Spinal cord (tissue), 10 donors: ENCODE data around the gene ZBTB7C. TPM values are rescaled to one million over a fixed set of nuclear protein-coding genes. Genes with fewer than 3 reads are reported as not detected.
A peak's percentile ranks its signal among the peaks of the same experiment; 100 is the strongest.

ENCODE experiments used
- DNase-seq, 6 donors: peaks; one replicate each; pipeline versions ENCODE4 v3.0.0 to v3.0.0-alpha.2; 2013 to 2015; ENCODE audit warnings: low spot score in 6 of 6, low read depth in 4 of 6
- H3K27ac ChIP-seq: one replicate; pipeline ENCODE4 v1.5.1; 2013; ENCODE audit warnings: low read depth, low read length, control low read depth
- H3K27me3 ChIP-seq: one replicate; pipeline ENCODE4 v1.6.1; 2013; ENCODE audit warnings: low read length; ENCODE audit not compliant: control insufficient read depth, insufficient read depth
- H3K36me3 ChIP-seq: one replicate; pipeline ENCODE4 v1.6.1; 2013; ENCODE audit warnings: low read length; ENCODE audit not compliant: control insufficient read depth, insufficient read depth
- H3K4me1 ChIP-seq: one replicate; pipeline ENCODE4 v1.6.1; 2013; ENCODE audit warnings: low read length; ENCODE audit not compliant: control insufficient read depth, insufficient read depth
- H3K4me3 ChIP-seq: one replicate; pipeline ENCODE4 v1.5.1; 2013; ENCODE audit warnings: low read depth, low read length, control low read depth
- H3K9me3 ChIP-seq: one replicate; pipeline ENCODE4 v1.6.1; 2013; ENCODE audit warnings: low read length; ENCODE audit not compliant: control insufficient read depth, insufficient read depth
- WGBS: methylation state at CpG from one replicate; pipeline ENCODE4 v1.1.5; 2013; ENCODE audit warnings: missing lambda C conversion rate; ENCODE audit not compliant: insufficient coverage; 5-methylcytosine and 5-hydroxymethylcytosine counted together
- polyA plus RNA-seq, 2 donors: library from polyadenylated mRNA; unstranded; fragments of 120-200 nt; gene quantifications; one replicate each; pipeline ENCODE4 v1.2.1, GENCODE V29; 2013; ENCODE audit not compliant: insufficient read length in 2 of 2
- total RNA-seq, 2 donors: library from RNA; depleted of rRNA in 1 of 2; stranded (reverse); fragments of 120-200 nt in 1 of 2; fragments of >200 nt in 1 of 2; gene quantifications; one replicate each; pipeline versions ENCODE4 v1.2.3 to v1.2.4, GENCODE V29; 2013 to 2014
- donor health status: healthy.

The ZBTB7C gene
- total and polyA plus RNA-seq, 4 donors, result 7.6 to 15.7 (median 9.8) TPM

DNA sequence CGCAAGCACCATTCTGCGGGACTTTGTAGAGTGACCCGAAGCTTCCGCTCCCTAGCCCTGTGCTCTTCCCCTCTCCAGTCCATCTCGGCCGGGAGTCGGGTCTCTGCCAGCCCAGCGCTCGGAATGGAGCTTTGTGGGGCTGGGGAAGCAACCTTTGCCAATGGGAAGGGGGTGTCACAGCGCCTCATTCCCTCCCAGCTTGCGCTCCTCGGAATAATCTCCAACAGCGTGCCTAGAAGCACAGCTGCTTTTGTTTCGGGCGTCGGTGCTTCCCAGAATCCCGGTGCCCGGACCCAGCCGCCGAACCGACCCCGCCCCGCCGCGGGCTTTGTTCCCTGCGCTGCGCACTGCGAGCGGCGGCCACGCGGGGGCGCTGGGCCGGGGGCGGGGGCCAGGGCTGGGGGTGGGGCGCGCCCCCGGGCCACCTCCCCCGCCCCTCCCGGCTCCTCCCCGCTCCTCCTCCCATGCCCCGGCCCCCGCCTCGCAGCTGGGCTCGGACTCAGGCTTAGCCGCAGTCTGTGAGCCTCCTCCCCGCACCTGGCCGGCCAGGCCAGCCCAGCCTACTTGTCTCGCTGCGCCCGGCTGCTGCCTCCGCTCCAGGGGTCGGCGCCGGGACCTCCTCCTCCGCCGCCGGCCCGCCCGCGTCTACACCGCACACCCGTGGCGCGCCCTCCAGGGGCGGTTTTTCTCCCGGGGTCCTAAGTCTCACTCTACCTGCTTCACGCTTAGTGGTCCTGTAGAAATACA lies 401.1 kb downstream of the ZBTB7C start:
- peak in 2 of 6 donors; percentile 84 to 85 for DNase-seq
- 2% methylated on average over 49 of the region's 68 CpGs for WGBS
- H3K27ac ChIP-seq, result peak overlapping the region; percentile 42

DNA sequence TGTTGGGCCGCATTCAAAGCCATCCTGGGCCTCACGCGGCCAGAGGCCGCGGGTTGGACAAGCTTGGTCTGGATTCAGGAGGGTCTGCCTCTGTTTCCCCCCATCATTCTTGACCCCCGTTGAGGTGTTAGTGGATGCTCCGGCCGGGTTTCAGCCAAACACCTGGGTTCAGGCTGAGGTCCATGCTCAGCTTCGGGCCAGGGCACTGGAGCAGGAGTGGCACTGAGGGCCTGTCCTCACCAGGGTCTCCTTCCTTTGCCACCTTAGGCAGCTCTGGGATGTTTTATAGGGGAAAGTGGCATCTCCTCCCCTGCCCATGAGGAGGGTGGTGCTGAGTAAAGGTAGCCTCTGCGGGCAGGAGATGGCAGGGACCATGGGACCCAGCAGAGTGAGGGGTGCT lies 401.8 kb downstream of the ZBTB7C start:
- 98% methylated on average over 9 of the region's 10 CpGs for WGBS
- no peaks in the 10 kb centered on the region for H3K9me3 ChIP-seq
- H3K27ac ChIP-seq, result peak overlapping the region; percentile 42
- no peaks in the 10 kb centered on the region for H3K27me3 ChIP-seq
- peak overlapping the region; percentile 67 for H3K4me3 ChIP-seq
- no peaks in the 10 kb centered on the region for H3K36me3 ChIP-seq
- DNase-seq, result no peak
- H3K4me1 ChIP-seq, result peaks cover 21% of the 10 kb centered on the region

More for the DNA sequence above, 401.1 kb downstream of the ZBTB7C start:
- H3K27me3 ChIP-seq, result no peaks in the 10 kb centered on the region
- peaks cover 16% of the 10 kb centered on the region for H3K4me1 ChIP-seq
- peak overlapping the region; percentile 67 for H3K4me3 ChIP-seq
- no peaks in the 10 kb centered on the region for H3K9me3 ChIP-seq
- no peaks in the 10 kb centered on the region for H3K36me3 ChIP-seq

DNA sequence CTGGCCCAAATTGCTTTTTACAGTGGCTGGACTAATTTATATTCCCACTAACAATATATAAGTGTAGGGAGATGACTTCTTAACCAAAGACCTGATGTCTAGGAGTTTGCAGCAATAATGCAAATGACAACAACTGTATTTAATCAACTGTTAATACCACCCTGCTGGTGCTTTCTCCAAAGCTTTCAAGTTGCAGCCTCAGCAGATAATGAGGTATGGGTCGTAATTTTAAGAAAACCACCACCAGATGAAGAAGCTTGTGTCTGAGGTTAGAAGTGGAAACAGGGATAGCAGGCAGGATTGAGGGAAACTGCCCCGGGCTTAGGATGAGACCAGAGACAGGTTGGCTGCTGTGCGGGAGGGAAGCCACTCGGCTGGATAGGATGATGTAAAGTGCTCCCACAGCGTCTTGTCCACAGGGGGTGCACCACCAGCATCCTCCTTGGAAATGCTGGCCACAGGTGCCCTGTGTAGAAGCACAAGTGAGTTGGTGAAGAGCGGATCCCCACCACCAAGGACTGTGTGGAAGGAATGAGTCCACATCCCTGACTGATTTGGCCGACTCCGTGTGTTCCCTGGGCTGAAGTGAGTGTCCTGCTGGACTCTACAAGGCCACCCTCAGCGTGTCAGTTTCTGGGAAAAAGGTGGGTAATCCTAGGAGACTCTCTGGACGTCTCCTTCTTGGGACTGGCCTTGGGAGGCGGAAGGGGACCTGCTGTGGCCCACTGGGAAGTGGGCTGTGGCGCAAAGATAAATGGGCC lies 402.6 kb downstream of the ZBTB7C start:
- H3K4me3 ChIP-seq, result no peak overlapping the region
- H3K9me3 ChIP-seq, result no peaks in the 10 kb centered on the region
- no peak for DNase-seq
- H3K4me1 ChIP-seq, result peaks cover 21% of the 10 kb centered on the region
- no peak overlapping the region for H3K27ac ChIP-seq
- 87% methylated on average over 10 of the region's 12 CpGs for whole genome bisulfite sequencing
- H3K27me3 ChIP-seq, result no peaks in the 10 kb centered on the region
- H3K36me3 ChIP-seq, result no peaks in the 10 kb centered on the region

DNA sequence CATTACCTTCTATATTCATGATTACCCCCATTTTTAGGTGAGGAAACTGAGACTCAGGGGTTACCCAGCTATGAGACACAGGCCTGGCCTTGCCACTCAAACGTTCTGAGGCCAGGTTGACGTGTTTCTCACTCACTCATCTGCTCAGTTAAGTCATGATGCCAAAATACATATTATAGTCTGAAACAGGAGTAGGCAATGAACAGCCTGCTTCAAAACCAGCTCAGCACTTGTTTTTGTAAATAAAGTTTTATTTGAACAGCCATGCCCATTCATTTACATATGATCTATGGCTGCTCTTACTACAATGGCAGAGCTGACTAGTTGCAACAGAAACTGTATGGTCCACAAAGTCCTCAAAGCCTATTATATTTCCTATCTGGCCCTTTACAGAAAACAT lies 404.6 kb downstream of the ZBTB7C start:
- H3K27me3 ChIP-seq, result no peaks in the 10 kb centered on the region
- no peaks in the 10 kb centered on the region for H3K9me3 ChIP-seq
- peaks cover 21% of the 10 kb centered on the region for H3K4me1 ChIP-seq
- WGBS, result no CpG with 5 or more reads among the region's 2 CpGs
- peak overlapping the region; percentile 58 for H3K27ac ChIP-seq
- H3K4me3 ChIP-seq, result no peak overlapping the region
- H3K36me3 ChIP-seq, result no peaks in the 10 kb centered on the region
- DNase-seq, result no peak

DNA sequence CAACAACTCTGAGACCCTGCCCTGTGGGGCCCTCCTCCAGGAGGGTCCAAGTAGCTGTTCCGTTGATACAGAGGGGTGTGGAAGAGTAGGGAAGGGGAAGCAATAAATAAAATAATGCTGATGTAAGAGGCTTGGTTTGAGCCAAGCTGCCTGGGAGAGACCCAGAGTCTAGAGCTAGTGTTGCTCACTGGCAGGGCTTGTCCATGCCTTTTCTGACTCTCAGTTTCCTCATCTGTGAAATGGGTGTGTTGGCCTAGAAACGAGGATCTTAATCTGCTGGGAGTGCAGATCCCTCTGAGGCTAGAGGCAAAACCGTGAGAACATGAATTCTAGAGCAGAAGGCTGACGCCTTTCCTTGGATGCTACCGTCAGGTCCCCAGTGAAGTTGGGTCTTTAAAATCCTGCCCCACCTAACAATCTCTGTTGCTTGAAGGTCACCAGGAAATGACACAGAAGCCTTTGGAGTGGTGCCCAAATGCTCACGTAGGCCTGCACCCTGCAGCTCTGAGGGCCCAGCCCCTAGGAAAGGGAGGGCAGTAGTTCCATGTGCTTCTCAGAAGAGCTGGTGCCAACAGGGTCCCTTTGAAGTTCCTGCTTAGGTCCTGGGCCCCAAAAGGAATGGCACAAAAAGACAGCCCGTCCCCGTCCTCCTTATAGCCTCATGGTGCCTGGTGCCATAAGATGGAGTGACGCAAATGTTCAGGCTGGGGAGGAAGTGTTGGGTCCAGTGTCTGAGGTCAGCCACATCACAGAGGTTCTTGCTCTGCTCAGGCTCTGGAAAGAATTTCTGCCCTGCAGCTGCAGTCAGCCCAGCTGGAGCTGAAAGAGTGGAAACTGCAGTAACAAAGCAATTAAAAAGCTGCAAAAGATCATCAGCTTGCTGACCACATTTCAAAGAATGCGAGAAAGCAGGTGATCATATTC lies 405.5 kb downstream of the ZBTB7C start:
- H3K4me1 ChIP-seq, result peaks cover 21% of the 10 kb centered on the region
- peak overlapping the region; percentile 58 for H3K27ac ChIP-seq
- H3K9me3 ChIP-seq, result no peaks in the 10 kb centered on the region
- DNase-seq, result no peak
- WGBS, result 77% methylated on average over 10 of the region's 10 CpGs
- no peak overlapping the region for H3K4me3 ChIP-seq
- no peaks in the 10 kb centered on the region for H3K27me3 ChIP-seq
- no peaks in the 10 kb centered on the region for H3K36me3 ChIP-seq

DNA sequence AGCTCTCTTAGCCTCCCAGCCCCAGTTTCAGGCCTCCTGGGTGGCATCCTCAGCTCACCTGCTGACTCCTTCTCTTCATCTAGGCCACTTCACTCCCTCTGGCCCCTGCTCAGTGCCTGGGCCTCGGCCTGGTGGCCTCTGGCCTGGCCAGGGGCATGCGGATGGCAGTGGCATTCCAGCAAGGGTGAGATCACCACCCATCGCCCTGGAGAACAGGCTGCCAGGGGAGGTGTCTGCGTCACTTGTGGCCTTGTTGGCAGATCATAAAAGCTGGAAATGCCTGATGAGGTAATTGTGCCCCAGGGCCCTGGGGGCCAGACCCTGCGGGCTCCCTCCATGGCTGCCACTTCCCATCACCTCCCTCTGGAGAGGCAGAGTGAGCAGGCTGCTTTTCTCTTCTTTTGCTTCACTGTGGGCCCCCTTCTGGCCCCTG lies 406.2 kb downstream of the ZBTB7C start:
- Histone ChIP-seq H3K4me3 (no peak overlapping the region), H3K4me1 (peaks cover 19% of the 10 kb centered on the region), H3K27me3 (no peaks in the 10 kb centered on the region), H3K27ac (peak overlapping the region; percentile 58), H3K9me3 (no peaks in the 10 kb centered on the region), H3K36me3 (no peaks in the 10 kb centered on the region)
- no peak for DNase-seq
- WGBS, result 80% methylated on average over 4 of the region's 5 CpGs

DNA sequence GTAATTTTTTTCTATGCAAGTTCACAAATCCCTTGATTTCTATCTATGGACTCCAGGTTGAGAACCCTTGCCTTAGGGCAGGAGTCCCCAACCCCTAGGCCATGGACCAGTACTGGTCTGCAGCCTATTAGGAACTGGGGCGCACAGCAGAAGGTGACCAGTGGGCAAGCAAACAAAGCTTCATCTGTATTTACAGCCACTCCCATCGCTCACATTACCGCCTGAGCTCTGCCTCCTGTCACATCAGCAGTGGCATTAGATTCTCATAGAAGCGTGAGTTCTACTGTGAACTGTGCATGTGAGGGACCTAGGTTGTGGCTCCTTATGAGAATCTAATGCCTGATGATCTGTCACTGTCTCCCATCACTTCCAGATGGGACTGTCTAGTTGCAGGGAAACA lies 408.5 kb downstream of the ZBTB7C start:
- 97% methylated on average over 4 of the region's 4 CpGs for WGBS
- Histone ChIP-seq H3K4me1 (peaks cover 12% of the 10 kb centered on the region), H3K36me3 (no peaks in the 10 kb centered on the region), H3K27ac (no peak overlapping the region), H3K9me3 (peaks cover 3% of the 10 kb centered on the region), H3K27me3 (no peaks in the 10 kb centered on the region), H3K4me3 (no peak overlapping the region)
- no peak for DNase-seq

DNA sequence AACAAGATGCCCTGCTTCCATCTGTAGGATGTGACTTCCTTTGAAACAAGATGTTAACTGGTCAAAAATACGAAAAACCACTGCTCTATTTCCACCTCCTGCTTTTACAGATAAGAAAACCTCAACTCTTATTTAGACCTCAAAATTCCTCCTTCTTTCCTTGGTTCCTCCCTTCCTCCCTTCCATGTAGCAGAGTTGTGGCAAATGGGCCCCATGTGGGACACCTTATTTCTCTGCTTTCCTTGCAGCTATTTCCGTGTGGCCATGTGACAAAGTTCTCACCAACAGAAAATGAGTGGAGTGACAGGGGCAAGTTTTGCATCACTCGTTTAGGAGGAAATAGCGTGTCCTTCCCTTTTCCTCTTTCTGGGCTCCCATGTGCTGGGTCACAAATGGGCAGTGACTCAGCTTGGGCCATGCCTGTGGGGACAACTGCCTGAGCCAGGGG lies 409.4 kb downstream of the ZBTB7C start:
- no peaks in the 10 kb centered on the region for H3K27me3 ChIP-seq
- no peak for DNase-seq
- H3K36me3 ChIP-seq, result no peaks in the 10 kb centered on the region
- H3K4me1 ChIP-seq, result peaks cover 12% of the 10 kb centered on the region
- H3K9me3 ChIP-seq, result peaks cover 3% of the 10 kb centered on the region
- WGBS, result 96% methylated on average over 3 of the region's 4 CpGs
- H3K4me3 ChIP-seq, result no peak overlapping the region
- no peak overlapping the region for H3K27ac ChIP-seq

DNA sequence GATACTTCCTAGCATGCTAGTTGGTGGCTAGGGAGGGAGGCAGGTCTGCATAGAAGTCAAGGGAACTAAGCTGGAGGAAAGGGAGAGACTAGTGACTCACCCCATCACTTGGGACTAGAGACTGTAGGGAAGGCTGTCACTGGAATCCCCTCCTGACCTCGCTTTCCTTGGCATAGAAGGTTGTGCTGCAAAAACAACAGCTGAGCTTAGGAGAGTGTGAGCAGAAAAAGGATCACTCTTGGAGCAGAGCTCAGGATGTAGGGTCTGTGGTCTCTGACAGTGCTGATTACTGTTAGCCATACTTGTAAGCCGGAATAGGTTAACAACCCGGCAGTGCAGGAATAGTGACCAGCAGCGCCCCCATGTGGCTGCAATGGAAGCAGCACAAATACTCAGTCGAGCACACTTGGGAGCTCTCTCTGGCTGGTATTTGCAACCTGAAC lies 411.8 kb downstream of the ZBTB7C start:
- Histone ChIP-seq H3K27ac (no peak overlapping the region), H3K4me1 (peaks cover 4% of the 10 kb centered on the region), H3K4me3 (no peak overlapping the region), H3K36me3 (no peaks in the 10 kb centered on the region), H3K27me3 (no peaks in the 10 kb centered on the region), H3K9me3 (peaks cover 3% of the 10 kb centered on the region)
- DNase-seq, result no peak
- WGBS, result 64% methylated on average over 5 of the region's 5 CpGs
